GM12874 (cell line): ENCODE data around the gene CIB4.

Experiments used
- CTCF ChIP-seq: IDR thresholded peaks from 2 replicates; pipeline ENCODE4 v1.5.1; 2011; ENCODE audit warnings: low read depth, mild to moderate bottlenecking, control low read depth, low read length, moderate library complexity; ENCODE audit not compliant: insufficient read depth

The CIB4 gene

GRCh38 chr2:26640781-26641564, at the start of gene CIB4:
TSS of gene CIB4 (minus strand) at chr2:26641366. CDS start at chr2:26641314, 52 bp downstream.
- TF ChIP-seq CTCF, result no peak

GRCh38 chr2:26687801-26688200, 46.6 kb upstream of the CIB4 start:
- TF ChIP-seq CTCF, result no peak

- no peak for TF ChIP-seq CTCF
Measured at GRCh38 chr2:26687328-26687727, 46.2 kb upstream of the CIB4 start.

GRCh38 chr2:26685989-26686839, 45.0 kb upstream of the CIB4 start:
- TF ChIP-seq CTCF, result no peak

- TF ChIP-seq CTCF, result no peak
Measured at GRCh38 chr2:26685341-26685740, 44.2 kb upstream of the CIB4 start.

- TF ChIP-seq CTCF, result no peak
Measured at GRCh38 chr2:26683583-26683982, 42.4 kb upstream of the CIB4 start.

- no peak for TF ChIP-seq CTCF
Measured at GRCh38 chr2:26682155-26682554, 41.0 kb upstream of the CIB4 start.
